Activated naive CD4-positive, alpha-beta T cell treated with anti-CD3 and anti-CD28 coated beads for 36 hours (primary cell): ENCODE results near the gene ATP2A3. TPM values are rescaled to one million over a fixed set of nuclear protein-coding genes. Genes with fewer than 3 reads are reported as not detected.

Experiments used
- CTCF ChIA-PET: fragments of 350-600 bp; sonication (Branson Sonifier 250); formaldehyde crosslinking; loops from one replicate; lab custom pipeline; 2021; ENCODE audit warnings: antibody characterized with exemption; lab: Charles Lee
- DNase-seq: peaks from one replicate; pipeline ENCODE4 v3.0.0-alpha.2; 2020
- H3K27ac Mint-ChIP-seq: one replicate; pipeline ENCODE4 v1.8.0; 2021; ENCODE audit warnings: mild to moderate bottlenecking, mixed read lengths
- H3K27me3 Mint-ChIP-seq: one replicate; pipeline ENCODE4 v1.8.0; 2021; ENCODE audit warnings: low read depth, mixed read lengths
- H3K36me3 Mint-ChIP-seq: one replicate; pipeline ENCODE4 v1.8.0; 2021; ENCODE audit warnings: low read depth, mixed read lengths
- H3K4me1 Mint-ChIP-seq: one replicate; pipeline ENCODE4 v1.8.0; 2021; ENCODE audit warnings: low read depth, mixed read lengths
- H3K4me3 Mint-ChIP-seq: one replicate; pipeline ENCODE4 v1.8.0; 2021; ENCODE audit warnings: mild to moderate bottlenecking, moderate library complexity, mixed read lengths
- H3K9me3 Mint-ChIP-seq: one replicate; pipeline ENCODE4 v1.8.0; 2021; ENCODE audit warnings: mixed read lengths
- intact Hi-C: fragments of 100-400 bp; cut with micrococcal nuclease; formaldehyde crosslinking; loops from one replicate; pipeline ENCODE4 v1.15.1; 2023
- total RNA-seq, 2 experiments: library from RNA; stranded (reverse); gene quantifications; one replicate each; pipeline ENCODE4 v1.2.3, GENCODE V29; 2021

ATP2A3 gene
- total RNA-seq, 2 experiments from 2014 or later = 75.5 to 76.4 TPM

GRCh38 chr17:3989041-3989886 lies 25.0 kb upstream of the ATP2A3 start:
- CTCF ChIA-PET = interaction anchor here (0.9 kb wide), 1 partner anchor 74 kb away, joined by 4 read pairs; no protein-coding TSS in a partner anchor
- no peak for DNase-seq
- Mint-ChIP-seq H3K4me1 (peaks cover 5% of the 10 kb centered on the region), H3K4me3 (no peak overlapping the region), H3K36me3 (no peaks in the 10 kb centered on the region), H3K27me3 (peaks cover 2% of the 10 kb centered on the region), H3K27ac (no peak overlapping the region), H3K9me3 (no peaks in the 10 kb centered on the region)
- intact Hi-C loops = no loop called here

- Mint-ChIP-seq H3K4me3 (no peak overlapping the region), H3K9me3 (no peaks in the 10 kb centered on the region), H3K27ac (no peak overlapping the region), H3K36me3 (no peaks in the 10 kb centered on the region), H3K4me1 (peaks cover 6% of the 10 kb centered on the region), H3K27me3 (no peaks in the 10 kb centered on the region)
- CTCF ChIA-PET = no interaction called here
- no peak for DNase-seq
- intact Hi-C loops = no loop called here
Measured at GRCh38 chr17:3988297-3989040, 24.2 kb upstream of the ATP2A3 start.

- DNase-seq = no peak
- H3K4me3 Mint-ChIP-seq = no peak overlapping the region
- H3K27me3 Mint-ChIP-seq = no peaks in the 10 kb centered on the region
- H3K36me3 Mint-ChIP-seq = no peaks in the 10 kb centered on the region
- CTCF ChIA-PET = interaction anchor here (0.9 kb wide), 1 partner anchor 123 kb away, joined by 3 read pairs; no protein-coding TSS in a partner anchor
- H3K9me3 Mint-ChIP-seq = no peaks in the 10 kb centered on the region
- H3K27ac Mint-ChIP-seq = no peak overlapping the region
- intact Hi-C loops = no loop called here
- peaks cover 6% of the 10 kb centered on the region for H3K4me1 Mint-ChIP-seq
Measured at GRCh38 chr17:3986939-3987335, 22.7 kb upstream of the ATP2A3 start.

GRCh38 chr17:3986270-3986938 lies 22.2 kb upstream of the ATP2A3 start:
- H3K9me3 Mint-ChIP-seq = no peaks in the 10 kb centered on the region
- intact Hi-C loops = no loop called here
- no peaks in the 10 kb centered on the region for H3K36me3 Mint-ChIP-seq
- H3K4me1 Mint-ChIP-seq = peaks cover 6% of the 10 kb centered on the region
- H3K27ac Mint-ChIP-seq = no peak overlapping the region
- H3K27me3 Mint-ChIP-seq = no peaks in the 10 kb centered on the region
- H3K4me3 Mint-ChIP-seq = no peak overlapping the region
- DNase-seq = no peak
- CTCF ChIA-PET = no interaction called here

GRCh38 chr17:3985846-3986245 lies 21.6 kb upstream of the ATP2A3 start:
- Mint-ChIP-seq H3K9me3 (no peaks in the 10 kb centered on the region), H3K36me3 (no peaks in the 10 kb centered on the region), H3K27ac (no peak overlapping the region), H3K27me3 (no peaks in the 10 kb centered on the region), H3K4me3 (no peak overlapping the region), H3K4me1 (peaks cover 6% of the 10 kb centered on the region)
- DNase-seq = no peak
- intact Hi-C loops = no loop called here
- CTCF ChIA-PET = no interaction called here

GRCh38 chr17:3983606-3984484 lies 19.6 kb upstream of the ATP2A3 start:
- no peak for DNase-seq
- Mint-ChIP-seq H3K27ac (no peak overlapping the region), H3K36me3 (no peaks in the 10 kb centered on the region), H3K4me3 (no peak overlapping the region), H3K9me3 (no peaks in the 10 kb centered on the region), H3K4me1 (peaks cover 8% of the 10 kb centered on the region), H3K27me3 (no peaks in the 10 kb centered on the region)
- intact Hi-C loops = no loop called here
- CTCF ChIA-PET = no interaction called here

GRCh38 chr17:3982541-3983017 lies 18.3 kb upstream of the ATP2A3 start:
- Mint-ChIP-seq H3K9me3 (no peaks in the 10 kb centered on the region), H3K4me1 (peaks cover 8% of the 10 kb centered on the region), H3K27ac (no peak overlapping the region), H3K27me3 (no peaks in the 10 kb centered on the region), H3K4me3 (no peak overlapping the region), H3K36me3 (no peaks in the 10 kb centered on the region)
- CTCF ChIA-PET = interaction anchor here (0.7 kb wide), 2 partner anchors 15 to 68 kb away, joined by 3 read pairs; no protein-coding TSS in a partner anchor
- no peak for DNase-seq
- intact Hi-C loops = no loop called here

- H3K27ac Mint-ChIP-seq = no peak overlapping the region
- intact Hi-C loops = no loop called here
- H3K36me3 Mint-ChIP-seq = no peaks in the 10 kb centered on the region
- no peak overlapping the region for H3K4me3 Mint-ChIP-seq
- no peak for DNase-seq
- CTCF ChIA-PET = no interaction called here
- no peaks in the 10 kb centered on the region for H3K27me3 Mint-ChIP-seq
- peaks cover 8% of the 10 kb centered on the region for H3K4me1 Mint-ChIP-seq
- no peaks in the 10 kb centered on the region for H3K9me3 Mint-ChIP-seq
Measured at GRCh38 chr17:3982113-3982512, 17.9 kb upstream of the ATP2A3 start.

GRCh38 chr17:3981455-3981854 lies 17.2 kb upstream of the ATP2A3 start:
- CTCF ChIA-PET = interaction anchor here (0.6 to 1.3 kb wide), 2 partner anchors 17 to 566 kb away, joined by 4 to 7 read pairs; partner anchors contain the start of gene ATP2A3
- Mint-ChIP-seq H3K27me3 (no peaks in the 10 kb centered on the region), H3K27ac (no peak overlapping the region), H3K4me3 (no peak overlapping the region), H3K9me3 (no peaks in the 10 kb centered on the region), H3K4me1 (peaks cover 8% of the 10 kb centered on the region), H3K36me3 (no peaks in the 10 kb centered on the region)
- intact Hi-C loops = no loop called here
- no peak for DNase-seq

- CTCF ChIA-PET = interaction anchor here (1.0 to 1.3 kb wide), 2 partner anchors 16 to 66 kb away, joined by 3 to 7 read pairs; partner anchors contain the start of gene ATP2A3
- intact Hi-C loops = no loop called here
Measured at GRCh38 chr17:3980381-3981014, 16.3 kb upstream of the ATP2A3 start.

GRCh38 chr17:3979290-3979611 lies 15.0 kb upstream of the ATP2A3 start:
- CTCF ChIA-PET = interaction anchor here (1.0 kb wide), 1 partner anchor 133 kb away, joined by 3 read pairs; the partner anchor contains the start of gene NCBP3

More at GRCh38 chr17:3980381-3981014, 16.3 kb upstream of the ATP2A3 start:
- no peak overlapping the region for H3K27ac Mint-ChIP-seq
- H3K9me3 Mint-ChIP-seq = no peaks in the 10 kb centered on the region
- H3K27me3 Mint-ChIP-seq = no peaks in the 10 kb centered on the region
- peaks cover 8% of the 10 kb centered on the region for H3K4me1 Mint-ChIP-seq
- no peak for DNase-seq
- no peaks in the 10 kb centered on the region for H3K36me3 Mint-ChIP-seq
- H3K4me3 Mint-ChIP-seq = no peak overlapping the region

More at GRCh38 chr17:3979290-3979611, 15.0 kb upstream of the ATP2A3 start:
- intact Hi-C loops = no loop called here
- H3K9me3 Mint-ChIP-seq = peaks cover 7% of the 10 kb centered on the region
- no peak overlapping the region for H3K4me3 Mint-ChIP-seq
- H3K4me1 Mint-ChIP-seq = peaks cover 5% of the 10 kb centered on the region
- H3K27me3 Mint-ChIP-seq = no peaks in the 10 kb centered on the region
- H3K36me3 Mint-ChIP-seq = no peaks in the 10 kb centered on the region
- no peak overlapping the region for H3K27ac Mint-ChIP-seq
- DNase-seq = no peak
